HG03045 (cell line): Measurements from ENCODE around the gene PEX14.

Experiments used
- ATAC-seq: cut with Tn5 transposase; IDR thresholded peaks from one replicate; pipeline ENCODE4 v1.9.1; 2021; ENCODE audit warnings: mild to moderate bottlenecking, moderate library complexity; ENCODE audit not compliant: unreplicated experiment

PEX14 gene

GRCh38 chr1:10589074-10589473 is 114.3 kb downstream of the PEX14 start:
- no peak for ATAC-seq

GRCh38 chr1:10591010-10591409 is 116.3 kb downstream of the PEX14 start:
- no peak for ATAC-seq

- ATAC-seq: no peak
These were observed 117.6 kb downstream of the PEX14 start for GRCh38 chr1:10592373-10592772.

- ATAC-seq: no peak
These were observed 119.0 kb downstream of the PEX14 start for GRCh38 chr1:10593750-10594149.

GRCh38 chr1:10594595-10595223 is 120.0 kb downstream of the PEX14 start:
- no peak for ATAC-seq

GRCh38 chr1:10596780-10597179 is 122.0 kb downstream of the PEX14 start:
- no peak for ATAC-seq

GRCh38 chr1:10597492-10598388 is 123.0 kb downstream of the PEX14 start:
- no peak for ATAC-seq

- ATAC-seq: no peak
These were observed 123.6 kb downstream of the PEX14 start for GRCh38 chr1:10598389-10598702.

- no peak for ATAC-seq
These were observed 124.6 kb downstream of the PEX14 start for GRCh38 chr1:10599194-10599861.

- no peak for ATAC-seq
These were observed 126.8 kb downstream of the PEX14 start for GRCh38 chr1:10601342-10602070.

- no peak for ATAC-seq
These were observed 128.2 kb downstream of the PEX14 start for GRCh38 chr1:10602936-10603335.

- ATAC-seq: no peak
These were observed 130.2 kb downstream of the PEX14 start for GRCh38 chr1:10604966-10605365.

- ATAC-seq: no peak
These were observed 131.3 kb downstream of the PEX14 start for GRCh38 chr1:10606064-10606463.

- ATAC-seq: no peak
These were observed 132.5 kb downstream of the PEX14 start for GRCh38 chr1:10607228-10607627.

GRCh38 chr1:10608690-10609089 is 133.9 kb downstream of the PEX14 start:
- no peak for ATAC-seq

GRCh38 chr1:10610901-10611600 is 136.3 kb downstream of the PEX14 start:
- no peak for ATAC-seq

- no peak for ATAC-seq
These were observed 137.8 kb downstream of the PEX14 start for GRCh38 chr1:10612436-10613160.

GRCh38 chr1:10613340-10613739 is 138.6 kb downstream of the PEX14 start:
- no peak for ATAC-seq

GRCh38 chr1:10613861-10614260 is 139.1 kb downstream of the PEX14 start:
- ATAC-seq: no peak
